K562 (cell line): ENCODE data around the gene IFTAP.

Source experiments
- CEBPB ChIP-seq: fragments of 450-650 bp; IDR thresholded peaks from 2 replicates; pipeline ENCODE4 v1.6.1; 2016; ENCODE audit warnings: missing genetic modification characterization, missing compliant biosample characterization
- CHD2 ChIP-seq: IDR thresholded peaks from 2 replicates; pipeline ENCODE4 v1.6.1; 2011; ENCODE audit warnings: low read depth, low read length
- FOXA3 ChIP-seq, 2 experiments: fragments of 450-650 bp in 1 of 2; sonication (generic) in 1 of 2; formaldehyde crosslinking; IDR thresholded peaks in 1 of 2; conservative IDR thresholded peaks in 1 of 2; 2 replicates each; pipeline versions ENCODE4 v1.4.0 to v1.8.0; 2020 to 2022; ENCODE audit warnings: mild to moderate bottlenecking in 2 of 2, missing genetic modification reagents in 1 of 2
- MEF2A ChIP-seq: IDR thresholded peaks from 2 replicates; pipeline ENCODE4 v1.6.1; 2011; ENCODE audit warnings: low read depth, mild to moderate bottlenecking, low read length, moderate library complexity; ENCODE audit not compliant: control insufficient read depth
- PHF20 ChIP-seq: fragments of 450-650 bp; IDR thresholded peaks from 2 replicates; pipeline ENCODE4 v1.6.1; 2018; ENCODE audit not compliant: partially characterized antibody
- RAD21 ChIP-seq, 2 experiments: fragments of 250-450 bp in 1 of 2; fragments of 450-650 bp in 1 of 2; sonication (Bioruptor Pico) in 1 of 2; formaldehyde crosslinking in 1 of 2; IDR thresholded peaks in 1 of 2; conservative IDR thresholded peaks in 1 of 2; 2 replicates each; pipeline versions ENCODE4 v1.4.0 to v1.8.0; 2020 to 2022; ENCODE audit warnings: mild to moderate bottlenecking in 2 of 2, moderate library complexity in 1 of 2
- TAF7 ChIP-seq: fragments of 450-650 bp; IDR thresholded peaks from 2 replicates; pipeline ENCODE4 v1.6.1; 2016; ENCODE audit warnings: missing genetic modification characterization, missing compliant biosample characterization
- ZNF124 ChIP-seq: sonication (generic); formaldehyde crosslinking; IDR thresholded peaks from 2 replicates; pipeline ENCODE4 v1.8.1; 2022; ENCODE audit warnings: missing genetic modification reagents
- TF ChIP-seq, protein P1 (sequence below), 3 experiments: IDR thresholded peaks in 2 of 3; conservative IDR thresholded peaks in 1 of 3; 2 replicates each; pipeline ENCODE4 v1.5.1; 2011 to 2012; ENCODE audit warnings: low read length in 3 of 3, mild to moderate bottlenecking in 3 of 3, control low read depth in 2 of 3, improper control_type of control experiment in 1 of 3, inconsistent platforms in 1 of 3, low read depth in 1 of 3, mixed read lengths in 1 of 3, moderate library complexity in 1 of 3; ENCODE audit not compliant: insufficient read depth in 2 of 3
- TF ChIP-seq, protein P2 (sequence below): fragments of 450-650 bp; conservative IDR thresholded peaks from 2 replicates; pipeline ENCODE4 v1.6.1; 2016; ENCODE audit warnings: missing genetic modification characterization, low read depth, mild to moderate bottlenecking, missing compliant biosample characterization, moderate library complexity

DNA sequence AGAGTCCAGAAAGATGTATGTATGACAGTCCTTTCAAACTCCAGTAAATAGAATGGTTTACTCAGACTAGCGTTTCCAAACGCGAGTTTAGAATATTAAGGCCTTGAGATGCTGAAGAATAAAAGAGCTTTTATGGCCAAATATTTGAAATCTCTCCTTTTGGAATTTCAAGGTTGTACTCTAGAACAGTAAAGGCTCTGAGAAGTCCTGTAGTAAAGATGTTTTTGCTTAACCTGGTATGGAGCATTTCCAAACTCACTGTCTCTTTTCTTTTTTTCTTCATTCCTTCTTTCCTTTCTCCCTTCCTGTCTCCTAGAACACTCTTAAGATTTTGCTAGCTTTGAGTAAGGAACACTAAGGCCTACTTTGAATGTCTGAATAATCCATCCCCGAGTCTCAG lies 95.1 kb downstream of the IFTAP start:
- no peak for TF ChIP-seq ZNF124
- TF ChIP-seq RAD21 (CRISPR knock-in tag; conservative IDR thresholded peaks at IDR 0.05 in 1 of 2, IDR thresholded peaks at IDR 0.05 in 1 of 2): no peak
- no peak for TF ChIP-seq FOXA3 (CRISPR knock-in tag; conservative IDR thresholded peaks at IDR 0.05 in 1 of 2, IDR thresholded peaks at IDR 0.05 in 1 of 2)
- TF ChIP-seq, protein P1, sequence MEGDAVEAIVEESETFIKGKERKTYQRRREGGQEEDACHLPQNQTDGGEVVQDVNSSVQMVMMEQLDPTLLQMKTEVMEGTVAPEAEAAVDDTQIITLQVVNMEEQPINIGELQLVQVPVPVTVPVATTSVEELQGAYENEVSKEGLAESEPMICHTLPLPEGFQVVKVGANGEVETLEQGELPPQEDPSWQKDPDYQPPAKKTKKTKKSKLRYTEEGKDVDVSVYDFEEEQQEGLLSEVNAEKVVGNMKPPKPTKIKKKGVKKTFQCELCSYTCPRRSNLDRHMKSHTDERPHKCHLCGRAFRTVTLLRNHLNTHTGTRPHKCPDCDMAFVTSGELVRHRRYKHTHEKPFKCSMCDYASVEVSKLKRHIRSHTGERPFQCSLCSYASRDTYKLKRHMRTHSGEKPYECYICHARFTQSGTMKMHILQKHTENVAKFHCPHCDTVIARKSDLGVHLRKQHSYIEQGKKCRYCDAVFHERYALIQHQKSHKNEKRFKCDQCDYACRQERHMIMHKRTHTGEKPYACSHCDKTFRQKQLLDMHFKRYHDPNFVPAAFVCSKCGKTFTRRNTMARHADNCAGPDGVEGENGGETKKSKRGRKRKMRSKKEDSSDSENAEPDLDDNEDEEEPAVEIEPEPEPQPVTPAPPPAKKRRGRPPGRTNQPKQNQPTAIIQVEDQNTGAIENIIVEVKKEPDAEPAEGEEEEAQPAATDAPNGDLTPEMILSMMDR (IDR thresholded peaks at IDR 0.05 in 2 of 3, conservative IDR thresholded peaks at IDR 0.05 in 1 of 3; ENCODE audit: insufficient read depth in 2 of 3, low read depth in 1 of 3, low read length in 3 of 3): no peak
- no peak for TF ChIP-seq CHD2
- TF ChIP-seq CEBPB (tag): no peak
- no peak for TF ChIP-seq PHF20
- no peak for TF ChIP-seq MEF2A
- TF ChIP-seq, protein P2, sequence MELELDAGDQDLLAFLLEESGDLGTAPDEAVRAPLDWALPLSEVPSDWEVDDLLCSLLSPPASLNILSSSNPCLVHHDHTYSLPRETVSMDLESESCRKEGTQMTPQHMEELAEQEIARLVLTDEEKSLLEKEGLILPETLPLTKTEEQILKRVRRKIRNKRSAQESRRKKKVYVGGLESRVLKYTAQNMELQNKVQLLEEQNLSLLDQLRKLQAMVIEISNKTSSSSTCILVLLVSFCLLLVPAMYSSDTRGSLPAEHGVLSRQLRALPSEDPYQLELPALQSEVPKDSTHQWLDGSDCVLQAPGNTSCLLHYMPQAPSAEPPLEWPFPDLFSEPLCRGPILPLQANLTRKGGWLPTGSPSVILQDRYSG (tag): no peak
- TF ChIP-seq TAF7 (tag): no peak
